Keratinocyte (primary cell): ENCODE data around the gene DGKZ. TPM values are rescaled to one million over a fixed set of nuclear protein-coding genes. Genes with fewer than 3 reads are reported as not detected.

Experiments
- DNase-seq: peaks from one replicate; pipeline ENCODE4 v3.0.0-alpha.2; 2011; ENCODE audit warnings: low read depth, missing footprints, low spot score
- FAIRE-seq: peaks from 2 replicates; lab custom pipeline; 2011; peaks lifted over from hg19 to GRCh38; lab: Jason Lieb, UNC
- H2AFZ ChIP-seq: 2 replicates; pipeline ENCODE4 v1.6.0; 2012; ENCODE audit warnings: low read length, control low read depth, inconsistent platforms; ENCODE audit not compliant: control insufficient read depth
- H3K27ac ChIP-seq: 2 replicates; pipeline ENCODE4 v1.5.1; 2011; ENCODE audit warnings: low read length; ENCODE audit not compliant: control insufficient read depth, insufficient read depth
- H3K27me3 ChIP-seq: 3 replicates; pipeline ENCODE4 v1.6.0; 2011; ENCODE audit warnings: low read length; ENCODE audit not compliant: control insufficient read depth, insufficient read depth; ENCODE audit errors: extremely low read depth
- H3K36me3 ChIP-seq, 2 experiments: 2 replicates in 1 of 2; 3 replicates in 1 of 2; pipeline ENCODE4 v1.5.1; 2011; ENCODE audit warnings: low read length in 2 of 2, mild to moderate bottlenecking in 1 of 2; ENCODE audit not compliant: control insufficient read depth in 2 of 2, insufficient read depth in 2 of 2; ENCODE audit errors: extremely low read depth in 1 of 2
- H3K4me1 ChIP-seq: 3 replicates; pipeline ENCODE4 v1.5.1; 2011; ENCODE audit warnings: low read length; ENCODE audit not compliant: control insufficient read depth, insufficient read depth; ENCODE audit errors: extremely low read depth
- H3K4me2 ChIP-seq: 3 replicates; pipeline ENCODE4 v1.6.0; 2011; ENCODE audit warnings: low read depth, low read length; ENCODE audit not compliant: control insufficient read depth, insufficient read depth; ENCODE audit errors: extremely low read depth
- H3K4me3 ChIP-seq, 3 experiments: fragments of 200-600 bp in 1 of 3; sonication (generic) in 1 of 3; 2 replicates in 2 of 3; 3 replicates in 1 of 3; pipeline ENCODE4 v1.5.1; 2011 to 2016; ENCODE audit warnings: low read length in 3 of 3, mild to moderate bottlenecking in 3 of 3, control low read depth in 2 of 3, inconsistent platforms in 1 of 3, low read depth in 1 of 3, mixed read lengths in 1 of 3, mixed run types in 1 of 3, moderate library complexity in 1 of 3; ENCODE audit not compliant: control insufficient read depth in 2 of 3, insufficient read depth in 2 of 3; ENCODE audit errors: extremely low read depth in 1 of 3
- H3K79me2 ChIP-seq: 2 replicates; pipeline ENCODE4 v1.6.0; 2012; ENCODE audit warnings: low read length; ENCODE audit not compliant: control insufficient read depth, insufficient read depth
- H3K9ac ChIP-seq: 3 replicates; pipeline ENCODE4 v1.6.0; 2011; ENCODE audit warnings: low read length; ENCODE audit not compliant: control insufficient read depth, insufficient read depth; ENCODE audit errors: extremely low read depth
- H3K9me1 ChIP-seq: 3 replicates; pipeline ENCODE4 v1.6.0; 2011; ENCODE audit warnings: low read length; ENCODE audit not compliant: control insufficient read depth, insufficient read depth; ENCODE audit errors: extremely low read depth
- H3K9me3 ChIP-seq: 2 replicates; pipeline ENCODE4 v1.5.1; 2012; ENCODE audit warnings: low read depth, low read length; ENCODE audit not compliant: control insufficient read depth
- H4K20me1 ChIP-seq: 3 replicates; pipeline ENCODE4 v1.6.0; 2011; ENCODE audit warnings: low read length; ENCODE audit not compliant: control insufficient read depth, insufficient read depth; ENCODE audit errors: extremely low read depth
- CTCF ChIP-seq, 3 experiments: IDR thresholded peaks in 1 of 3; conservative IDR thresholded peaks in 1 of 3; optimal IDR thresholded peaks in 1 of 3; 2 replicates in 2 of 3; 3 replicates in 1 of 3; pipeline versions ENCODE3 to v1.5.1; 2011; ENCODE audit warnings: low read length in 3 of 3, mild to moderate bottlenecking in 3 of 3, moderate library complexity in 2 of 3, control low read depth in 1 of 3, inconsistent platforms in 1 of 3; ENCODE audit not compliant: insufficient read depth in 2 of 3; ENCODE audit errors: extremely low read depth in 1 of 3
- EZH2 ChIP-seq: IDR thresholded peaks from one replicate; pipeline ENCODE4 v1.6.1; 2012; ENCODE audit warnings: inconsistent platforms, mild to moderate bottlenecking, low read length, moderate library complexity
- dilution Hi-C: fragments of 300-500 bp; cut with MboI; formaldehyde crosslinking; loops from one replicate; pipeline ENCODE4 v1.7.0; 2020; ENCODE audit warnings: low sequenced_read_pairs; ENCODE audit not compliant: extremely low pct_ligation_motif_present
- polyA plus RNA-seq, 5 experiments: library from polyadenylated mRNA; depleted of rRNA in 3 of 5; stranded (reverse) in 3 of 5; stranded (forward) in 1 of 5; unstranded in 1 of 5; fragments of >200 nt; gene quantifications; 1 replicate in 1 of 5; 2 replicates in 3 of 5; 3 replicates in 1 of 5; pipeline versions ENCODE4 v1.2.1 to v1.2.3, GENCODE V29; 2011 to 2012; ENCODE audit warnings: missing spikeins in 2 of 5, low read depth in 1 of 5, low replicate concordance in 1 of 5

DGKZ gene
- polyA plus RNA-seq, 1 donor (not counting 4 experiments of a cell fraction or from before 2014, with no cell fraction given): 23.3 TPM

- H3K27ac ChIP-seq: no peak overlapping the region
- H2AFZ ChIP-seq: no peak overlapping the region
- H3K9me1 ChIP-seq: no peaks in the 10 kb centered on the region
- peaks cover 5% of the 10 kb centered on the region for H3K4me1 ChIP-seq
- DNase-seq: no peak
- H4K20me1 ChIP-seq: no peaks in the 10 kb centered on the region
- H3K79me2 ChIP-seq: no peaks in the 10 kb centered on the region
- H3K36me3 ChIP-seq: peaks cover 11 to 15% of the 10 kb centered on the region in 2 experiments
- FAIRE-seq: no peak
- H3K27me3 ChIP-seq: no peaks in the 10 kb centered on the region
- no peak overlapping the region for H3K4me2 ChIP-seq
- H3K9ac ChIP-seq: no peak overlapping the region
- no peak overlapping the region for H3K4me3 ChIP-seq
- H3K9me3 ChIP-seq: no peaks in the 10 kb centered on the region
- no peak for TF ChIP-seq EZH2
- no peak for TF ChIP-seq CTCF (optimal IDR thresholded peaks at IDR 0.05 in 1 of 3, IDR thresholded peaks at IDR 0.05 in 1 of 3, conservative IDR thresholded peaks at IDR 0.05 in 1 of 3; ENCODE audit: extremely low read depth in 1 of 3, insufficient read depth in 2 of 3, low read length in 3 of 3)
- dilution Hi-C loops: no loop called here
These were observed 75.3 kb downstream of the DGKZ start for GRCh38 chr11:46422588-46422987.

GRCh38 chr11:46426233-46426991, 79.1 kb downstream of the DGKZ start:
- H3K4me2 ChIP-seq: no peak overlapping the region
- no peaks in the 10 kb centered on the region for H3K27me3 ChIP-seq
- no peaks in the 10 kb centered on the region for H4K20me1 ChIP-seq
- peaks cover 5% of the 10 kb centered on the region for H3K4me1 ChIP-seq
- no peaks in the 10 kb centered on the region for H3K79me2 ChIP-seq
- no peak overlapping the region for H3K9ac ChIP-seq
- no peak for FAIRE-seq
- no peak overlapping the region for H2AFZ ChIP-seq
- dilution Hi-C loops: no loop called here
- H3K9me1 ChIP-seq: no peaks in the 10 kb centered on the region
- DNase-seq: no peak
- no peak overlapping the region for H3K27ac ChIP-seq
- TF ChIP-seq CTCF (optimal IDR thresholded peaks at IDR 0.05 in 1 of 3, IDR thresholded peaks at IDR 0.05 in 1 of 3, conservative IDR thresholded peaks at IDR 0.05 in 1 of 3; ENCODE audit: extremely low read depth in 1 of 3, insufficient read depth in 2 of 3, low read length in 3 of 3) (no peak), EZH2 (no peak)
- peaks cover 8 to 12% of the 10 kb centered on the region in 2 experiments for H3K36me3 ChIP-seq
- H3K4me3 ChIP-seq: no peak overlapping the region
- no peaks in the 10 kb centered on the region for H3K9me3 ChIP-seq
